Measurements from ENCODE around the gene ASXL3. TPM values are rescaled to one million over a fixed set of nuclear protein-coding genes. Genes with fewer than 3 reads are reported as not detected.

ASXL3 gene
- total RNA-seq, 1 experiment from 2014 or later: not detected

DNA sequence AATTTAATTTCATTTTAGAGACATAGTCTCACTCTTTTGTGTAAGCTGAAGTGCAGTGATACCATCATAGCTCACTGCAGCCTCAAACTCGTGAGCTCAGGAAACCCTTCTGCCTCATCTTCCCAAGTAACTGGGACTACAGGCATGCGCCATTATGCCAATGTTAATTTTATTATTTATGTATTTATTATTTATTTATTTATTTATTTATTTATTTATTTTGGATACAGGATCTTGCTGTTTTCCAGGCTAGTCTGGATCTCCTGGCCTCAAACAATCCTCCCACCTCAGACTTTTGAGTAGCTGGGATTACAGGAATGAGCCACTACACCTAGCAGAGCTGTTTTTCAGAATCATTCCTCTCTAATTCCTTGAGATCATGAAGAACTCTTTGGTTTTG, 99.9 kb downstream of the ASXL3 start:
- Histone ChIP-seq H3K27ac (ENCODE audit: low read depth, low read length) (no peak overlapping the region), H3K36me3 (ENCODE audit: control insufficient read depth in 1 of 2, insufficient read depth in 2 of 2, low read length in 2 of 2) (no peaks in the 10 kb centered on the region), H3K9me3 (ENCODE audit: control insufficient read depth in 1 of 2, insufficient read depth in 1 of 2, low read depth in 1 of 2, low read length in 2 of 2) (peaks cover 9 to 12% of the 10 kb centered on the region in 2 experiments; a peak in 2 of 4 replicates), H2AFZ (ENCODE audit: low read depth, low read length, poor library complexity, severe bottlenecking) (no peak overlapping the region), H3K4me3 (replicated peaks in 1 of 2; ENCODE audit: low read depth in 1 of 2, low read length in 2 of 2) (no peak overlapping the region), H3K27me3 (ENCODE audit: insufficient read depth, low read length) (no peaks in the 10 kb centered on the region), H3K9me2 (ENCODE audit: insufficient read depth) (no peaks in the 10 kb centered on the region), H4K20me1 (ENCODE audit: insufficient read depth) (no peaks in the 10 kb centered on the region), H3K9ac (ENCODE audit: low read length) (no peak overlapping the region), H3K79me2 (ENCODE audit: insufficient read depth, low read length) (no peaks in the 10 kb centered on the region), H3K4me2 (ENCODE audit: low read length) (no peak overlapping the region), H3K4me1 (ENCODE audit: control insufficient read depth in 1 of 2, insufficient read depth in 2 of 2, low read length in 2 of 2) (no peaks in the 10 kb centered on the region)
- intact Hi-C loops (cut with micrococcal nuclease): no loop called here
- RAD21 ChIA-PET (ENCODE audit: low non-redundant PET in 1 of 2, low total read pairs in 2 of 2, uncharacterized antibody in 2 of 2, unreplicated experiment in 2 of 2): no interaction called here
- BruUV-seq (replicated peaks): no TSS peak
- TF ChIP-seq TCF7L2 (IDR thresholded peaks at IDR 0.05; ENCODE audit: borderline replicate concordance, extremely low read depth, insufficient read depth, insufficient read length): no peak
- TF ChIP-seq ELF1 (IDR thresholded peaks at IDR 0.05; ENCODE audit: borderline replicate concordance, low read depth): no peak
- no peak for TF ChIP-seq SIN3A (IDR thresholded peaks at IDR 0.05; ENCODE audit: low read depth)
- no peak for TF ChIP-seq SRF (IDR thresholded peaks at IDR 0.05; ENCODE audit: low read depth)
- TF ChIP-seq SP1 (IDR thresholded peaks at IDR 0.05; ENCODE audit: low read depth): no peak
- no peak for TF ChIP-seq ATF3 (IDR thresholded peaks at IDR 0.05)
- no peak for TF ChIP-seq ZBTB33 (IDR thresholded peaks at IDR 0.05; ENCODE audit: extremely low read depth, insufficient replicate concordance, low read length)
- no peak for TF ChIP-seq CEBPB (IDR thresholded peaks at IDR 0.05; ENCODE audit: low read depth)
- TF ChIP-seq POLR2AphosphoS5 (IDR thresholded peaks at IDR 0.05; ENCODE audit: low read depth, low read length): no peak
- TF ChIP-seq, protein P1, sequence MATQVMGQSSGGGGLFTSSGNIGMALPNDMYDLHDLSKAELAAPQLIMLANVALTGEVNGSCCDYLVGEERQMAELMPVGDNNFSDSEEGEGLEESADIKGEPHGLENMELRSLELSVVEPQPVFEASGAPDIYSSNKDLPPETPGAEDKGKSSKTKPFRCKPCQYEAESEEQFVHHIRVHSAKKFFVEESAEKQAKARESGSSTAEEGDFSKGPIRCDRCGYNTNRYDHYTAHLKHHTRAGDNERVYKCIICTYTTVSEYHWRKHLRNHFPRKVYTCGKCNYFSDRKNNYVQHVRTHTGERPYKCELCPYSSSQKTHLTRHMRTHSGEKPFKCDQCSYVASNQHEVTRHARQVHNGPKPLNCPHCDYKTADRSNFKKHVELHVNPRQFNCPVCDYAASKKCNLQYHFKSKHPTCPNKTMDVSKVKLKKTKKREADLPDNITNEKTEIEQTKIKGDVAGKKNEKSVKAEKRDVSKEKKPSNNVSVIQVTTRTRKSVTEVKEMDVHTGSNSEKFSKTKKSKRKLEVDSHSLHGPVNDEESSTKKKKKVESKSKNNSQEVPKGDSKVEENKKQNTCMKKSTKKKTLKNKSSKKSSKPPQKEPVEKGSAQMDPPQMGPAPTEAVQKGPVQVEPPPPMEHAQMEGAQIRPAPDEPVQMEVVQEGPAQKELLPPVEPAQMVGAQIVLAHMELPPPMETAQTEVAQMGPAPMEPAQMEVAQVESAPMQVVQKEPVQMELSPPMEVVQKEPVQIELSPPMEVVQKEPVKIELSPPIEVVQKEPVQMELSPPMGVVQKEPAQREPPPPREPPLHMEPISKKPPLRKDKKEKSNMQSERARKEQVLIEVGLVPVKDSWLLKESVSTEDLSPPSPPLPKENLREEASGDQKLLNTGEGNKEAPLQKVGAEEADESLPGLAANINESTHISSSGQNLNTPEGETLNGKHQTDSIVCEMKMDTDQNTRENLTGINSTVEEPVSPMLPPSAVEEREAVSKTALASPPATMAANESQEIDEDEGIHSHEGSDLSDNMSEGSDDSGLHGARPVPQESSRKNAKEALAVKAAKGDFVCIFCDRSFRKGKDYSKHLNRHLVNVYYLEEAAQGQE (IDR thresholded peaks at IDR 0.05; ENCODE audit: low read depth): no peak
- TF ChIP-seq, protein P2, sequence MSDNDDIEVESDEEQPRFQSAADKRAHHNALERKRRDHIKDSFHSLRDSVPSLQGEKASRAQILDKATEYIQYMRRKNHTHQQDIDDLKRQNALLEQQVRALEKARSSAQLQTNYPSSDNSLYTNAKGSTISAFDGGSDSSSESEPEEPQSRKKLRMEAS (IDR thresholded peaks at IDR 0.05): no peak
- TF ChIP-seq ZNF274 (IDR thresholded peaks at IDR 0.05; ENCODE audit: low read depth, low read length): no peak
- TF ChIP-seq ZFX (IDR thresholded peaks at IDR 0.05): no peak
- no peak for TF ChIP-seq FOSL1 (IDR thresholded peaks at IDR 0.05; ENCODE audit: low read depth)
- TF ChIP-seq RAD21 (IDR thresholded peaks at IDR 0.05; ENCODE audit: low read depth): no peak
- TF ChIP-seq CBX3 (IDR thresholded peaks at IDR 0.05; ENCODE audit: low read depth): no peak
- no peak for TF ChIP-seq EZH2 (IDR thresholded peaks at IDR 0.05)
- no peak for TF ChIP-seq EGR1 (IDR thresholded peaks at IDR 0.05; ENCODE audit: low read depth)
- POLR2A ChIA-PET: no interaction called here
- CTCF ChIA-PET: no interaction called here
- DNase-seq (ENCODE audit: low read depth, low spot score): no peak
- ATAC-seq: no peak

Data from HCT116 (cell line).